ENCODE measurements around the gene SIDT1.

The SIDT1 gene

GRCh38 chr3:113531826-113532697 is at the start of gene SIDT1:
SIDT1 (plus strand) TSS chr3:113532555; CDS start chr3:113533022, 467 bp downstream.
- no peak for DNase-seq

- no peak for DNase-seq
Measured at GRCh38 chr3:113485161-113485609, 47.2 kb upstream of the SIDT1 start.

- no peak for DNase-seq
Measured at GRCh38 chr3:113495035-113495434, 37.3 kb upstream of the SIDT1 start.

- DNase-seq = peak; percentile 5
Measured at GRCh38 chr3:113496924-113497323, 35.4 kb upstream of the SIDT1 start.

- DNase-seq = no peak
Measured at GRCh38 chr3:113498221-113499005, 33.9 kb upstream of the SIDT1 start.

- no peak for DNase-seq
Measured at GRCh38 chr3:113499081-113499480, 33.3 kb upstream of the SIDT1 start.

GRCh38 chr3:113501597-113501996 is 30.8 kb upstream of the SIDT1 start:
- DNase-seq = no peak

GRCh38 chr3:113505867-113506266 is 26.5 kb upstream of the SIDT1 start:
- DNase-seq = no peak

- no peak for DNase-seq
Measured at GRCh38 chr3:113507501-113508067, 24.8 kb upstream of the SIDT1 start.

- no peak for DNase-seq
Measured at GRCh38 chr3:113508966-113509365, 23.4 kb upstream of the SIDT1 start.

- DNase-seq = no peak
Measured at GRCh38 chr3:113514265-113514769, 18.0 kb upstream of the SIDT1 start.

GRCh38 chr3:113516115-113516505 is 16.2 kb upstream of the SIDT1 start:
- DNase-seq = no peak

GRCh38 chr3:113521981-113522380 is 10.4 kb upstream of the SIDT1 start:
- DNase-seq = no peak

- DNase-seq = no peak
Measured at GRCh38 chr3:113523241-113523640, 9.1 kb upstream of the SIDT1 start.

GRCh38 chr3:113532698-113533533 is 561 bp downstream of the SIDT1 start:
- DNase-seq = no peak

GRCh38 chr3:113533534-113533892 is 1.2 kb downstream of the SIDT1 start:
- DNase-seq = no peak

GRCh38 chr3:113534365-113534764 is 2.0 kb downstream of the SIDT1 start:
- DNase-seq = no peak

GRCh38 chr3:113535898-113536297 is 3.5 kb downstream of the SIDT1 start:
- DNase-seq = no peak

- DNase-seq = peak; percentile 23
Measured at GRCh38 chr3:113536627-113537101, 4.3 kb downstream of the SIDT1 start.

GRCh38 chr3:113537155-113537554 is 4.8 kb downstream of the SIDT1 start:
- no peak for DNase-seq

GRCh38 chr3:113541519-113541918 is 9.2 kb downstream of the SIDT1 start:
- DNase-seq = no peak

- no peak for DNase-seq
Measured at GRCh38 chr3:113545594-113545993, 13.2 kb downstream of the SIDT1 start.
